ENCODE data around the gene UMODL1. TPM values are rescaled to one million over a fixed set of nuclear protein-coding genes. Genes with fewer than 3 reads are reported as not detected.

UMODL1 gene
- total RNA-seq, 1 experiment from 2014 or later, result 2.3 TPM

GRCh38 chr21:42109873-42110525 lies 38.9 kb downstream of the UMODL1 start:
- DNase-seq, result no peak
- peaks cover 45% of the 10 kb centered on the region for H3K4me1 ChIP-seq (ENCODE audit: low read length)
- H3K9ac ChIP-seq (ENCODE audit: low read length), result no peak overlapping the region
- no peak overlapping the region for H3K4me2 ChIP-seq (ENCODE audit: low read depth, low read length, poor library complexity, severe bottlenecking)
- H3K36me3 ChIP-seq (ENCODE audit: insufficient read depth, low read length), result no peaks in the 10 kb centered on the region
- H3K9me3 ChIP-seq (ENCODE audit: low read length), result no peaks in the 10 kb centered on the region
- no peaks in the 10 kb centered on the region for H4K20me1 ChIP-seq (ENCODE audit: insufficient read depth, low read depth, low read length)
- H3K27ac ChIP-seq (ENCODE audit: low read length), result no peak overlapping the region
- no peaks in the 10 kb centered on the region; the same call in 1 of the 2 replicates for H3K27me3 ChIP-seq (ENCODE audit: low read length)
- no peak overlapping the region for H3K4me3 ChIP-seq (ENCODE audit: low read length)
- H3K9me2 ChIP-seq (replicated peaks; ENCODE audit: insufficient read depth, low read length), result no peaks in the 10 kb centered on the region
- no peaks in the 10 kb centered on the region for H3K79me2 ChIP-seq (ENCODE audit: low read length)
- no peak overlapping the region for H2AFZ ChIP-seq (ENCODE audit: low read length)

GRCh38 chr21:42110691-42111469 lies 39.8 kb downstream of the UMODL1 start:
- Histone ChIP-seq H3K4me3 (ENCODE audit: low read length) (no peak overlapping the region), H3K4me1 (ENCODE audit: low read length) (peaks cover 45% of the 10 kb centered on the region), H3K36me3 (ENCODE audit: insufficient read depth, low read length) (no peaks in the 10 kb centered on the region), H3K27me3 (ENCODE audit: low read length) (no peaks in the 10 kb centered on the region; the same call in 1 of the 2 replicates), H3K79me2 (ENCODE audit: low read length) (no peaks in the 10 kb centered on the region), H3K27ac (ENCODE audit: low read length) (no peak overlapping the region), H3K9me2 (replicated peaks; ENCODE audit: insufficient read depth, low read length) (no peaks in the 10 kb centered on the region), H2AFZ (ENCODE audit: low read length) (no peak overlapping the region), H4K20me1 (ENCODE audit: insufficient read depth, low read depth, low read length) (no peaks in the 10 kb centered on the region), H3K9me3 (ENCODE audit: low read length) (no peaks in the 10 kb centered on the region), H3K9ac (ENCODE audit: low read length) (no peak overlapping the region), H3K4me2 (ENCODE audit: low read depth, low read length, poor library complexity, severe bottlenecking) (no peak overlapping the region)
- no peak for DNase-seq

- H3K36me3 ChIP-seq (ENCODE audit: insufficient read depth, low read length), result no peaks in the 10 kb centered on the region
- H3K79me2 ChIP-seq (ENCODE audit: low read length), result no peaks in the 10 kb centered on the region
- H2AFZ ChIP-seq (ENCODE audit: low read length), result no peak overlapping the region
- no peaks in the 10 kb centered on the region for H3K9me2 ChIP-seq (replicated peaks; ENCODE audit: insufficient read depth, low read length)
- no peak overlapping the region for H3K27ac ChIP-seq (ENCODE audit: low read length)
- no peak for DNase-seq
- H3K4me3 ChIP-seq (ENCODE audit: low read length), result no peak overlapping the region
- H3K27me3 ChIP-seq (ENCODE audit: low read length), result no peaks in the 10 kb centered on the region; the same call in 1 of the 2 replicates
- peaks cover 47% of the 10 kb centered on the region for H3K4me1 ChIP-seq (ENCODE audit: low read length)
- H3K4me2 ChIP-seq (ENCODE audit: low read depth, low read length, poor library complexity, severe bottlenecking), result no peak overlapping the region
- H4K20me1 ChIP-seq (ENCODE audit: insufficient read depth, low read depth, low read length), result no peaks in the 10 kb centered on the region
- no peaks in the 10 kb centered on the region for H3K9me3 ChIP-seq (ENCODE audit: low read length)
- no peak overlapping the region for H3K9ac ChIP-seq (ENCODE audit: low read length)
Measured at GRCh38 chr21:42111470-42111743, 40.3 kb downstream of the UMODL1 start.

GRCh38 chr21:42111811-42112210 lies 40.7 kb downstream of the UMODL1 start:
- Histone ChIP-seq H3K9ac (ENCODE audit: low read length) (no peak overlapping the region), H3K4me2 (ENCODE audit: low read depth, low read length, poor library complexity, severe bottlenecking) (no peak overlapping the region), H3K27me3 (ENCODE audit: low read length) (no peaks in the 10 kb centered on the region; the same call in 1 of the 2 replicates), H3K79me2 (ENCODE audit: low read length) (no peaks in the 10 kb centered on the region), H3K4me1 (ENCODE audit: low read length) (peaks cover 49% of the 10 kb centered on the region), H3K9me3 (ENCODE audit: low read length) (no peaks in the 10 kb centered on the region), H3K27ac (ENCODE audit: low read length) (no peak overlapping the region), H4K20me1 (ENCODE audit: insufficient read depth, low read depth, low read length) (no peaks in the 10 kb centered on the region), H2AFZ (ENCODE audit: low read length) (no peak overlapping the region), H3K4me3 (ENCODE audit: low read length) (no peak overlapping the region), H3K36me3 (ENCODE audit: insufficient read depth, low read length) (no peaks in the 10 kb centered on the region), H3K9me2 (replicated peaks; ENCODE audit: insufficient read depth, low read length) (no peaks in the 10 kb centered on the region)
- DNase-seq, result no peak

- DNase-seq, result peak; percentile 55
- no peaks in the 10 kb centered on the region for H3K79me2 ChIP-seq (ENCODE audit: low read length)
- H3K27ac ChIP-seq (ENCODE audit: low read length), result no peak overlapping the region
- H3K4me3 ChIP-seq (ENCODE audit: low read length), result no peak overlapping the region
- H3K4me1 ChIP-seq (ENCODE audit: low read length), result peaks cover 49% of the 10 kb centered on the region
- H3K9me2 ChIP-seq (replicated peaks; ENCODE audit: insufficient read depth, low read length), result no peaks in the 10 kb centered on the region
- H3K36me3 ChIP-seq (ENCODE audit: insufficient read depth, low read length), result no peaks in the 10 kb centered on the region
- H3K9ac ChIP-seq (ENCODE audit: low read length), result no peak overlapping the region
- no peak overlapping the region for H2AFZ ChIP-seq (ENCODE audit: low read length)
- H3K4me2 ChIP-seq (ENCODE audit: low read depth, low read length, poor library complexity, severe bottlenecking), result no peak overlapping the region
- H3K9me3 ChIP-seq (ENCODE audit: low read length), result no peaks in the 10 kb centered on the region
- no peaks in the 10 kb centered on the region; the same call in 1 of the 2 replicates for H4K20me1 ChIP-seq (ENCODE audit: insufficient read depth, low read depth, low read length)
- H3K27me3 ChIP-seq (ENCODE audit: low read length), result no peaks in the 10 kb centered on the region; the same call in 1 of the 2 replicates
Measured at GRCh38 chr21:42112238-42112637, 41.1 kb downstream of the UMODL1 start.

GRCh38 chr21:42112857-42113256 lies 41.7 kb downstream of the UMODL1 start:
- Histone ChIP-seq H3K4me2 (ENCODE audit: low read depth, low read length, poor library complexity, severe bottlenecking) (no peak overlapping the region), H2AFZ (ENCODE audit: low read length) (no peak overlapping the region), H3K27ac (ENCODE audit: low read length) (no peak overlapping the region), H3K36me3 (ENCODE audit: insufficient read depth, low read length) (no peaks in the 10 kb centered on the region), H3K9me3 (ENCODE audit: low read length) (no peaks in the 10 kb centered on the region), H3K79me2 (ENCODE audit: low read length) (no peaks in the 10 kb centered on the region), H4K20me1 (ENCODE audit: insufficient read depth, low read depth, low read length) (no peaks in the 10 kb centered on the region; the same call in 1 of the 2 replicates), H3K9me2 (replicated peaks; ENCODE audit: insufficient read depth, low read length) (no peaks in the 10 kb centered on the region), H3K4me1 (ENCODE audit: low read length) (peaks cover 49% of the 10 kb centered on the region), H3K4me3 (ENCODE audit: low read length) (no peak overlapping the region), H3K27me3 (ENCODE audit: low read length) (no peaks in the 10 kb centered on the region; the same call in 1 of the 2 replicates), H3K9ac (ENCODE audit: low read length) (no peak overlapping the region)
- no peak for DNase-seq

GRCh38 chr21:42113926-42114409 lies 42.9 kb downstream of the UMODL1 start:
- no peaks in the 10 kb centered on the region for H3K9me3 ChIP-seq (ENCODE audit: low read length)
- no peaks in the 10 kb centered on the region for H3K36me3 ChIP-seq (ENCODE audit: insufficient read depth, low read length)
- peaks cover 49% of the 10 kb centered on the region for H3K4me1 ChIP-seq (ENCODE audit: low read length)
- H3K4me2 ChIP-seq (ENCODE audit: low read depth, low read length, poor library complexity, severe bottlenecking), result no peak overlapping the region
- no peaks in the 10 kb centered on the region; the same call in 1 of the 2 replicates for H4K20me1 ChIP-seq (ENCODE audit: insufficient read depth, low read depth, low read length)
- DNase-seq, result no peak
- no peak overlapping the region for H3K9ac ChIP-seq (ENCODE audit: low read length)
- no peak overlapping the region for H3K27ac ChIP-seq (ENCODE audit: low read length)
- H3K4me3 ChIP-seq (ENCODE audit: low read length), result no peak overlapping the region
- H3K79me2 ChIP-seq (ENCODE audit: low read length), result no peaks in the 10 kb centered on the region
- no peak overlapping the region for H2AFZ ChIP-seq (ENCODE audit: low read length)
- no peaks in the 10 kb centered on the region; the same call in 1 of the 2 replicates for H3K27me3 ChIP-seq (ENCODE audit: low read length)
- no peaks in the 10 kb centered on the region for H3K9me2 ChIP-seq (replicated peaks; ENCODE audit: insufficient read depth, low read length)

- Histone ChIP-seq H3K9me3 (ENCODE audit: low read length) (no peaks in the 10 kb centered on the region), H3K9me2 (replicated peaks; ENCODE audit: insufficient read depth, low read length) (no peaks in the 10 kb centered on the region), H4K20me1 (ENCODE audit: insufficient read depth, low read depth, low read length) (no peaks in the 10 kb centered on the region; the same call in 1 of the 2 replicates), H3K27ac (ENCODE audit: low read length) (no peak overlapping the region), H3K4me1 (ENCODE audit: low read length) (peaks cover 53% of the 10 kb centered on the region), H3K4me2 (ENCODE audit: low read depth, low read length, poor library complexity, severe bottlenecking) (no peak overlapping the region), H3K9ac (ENCODE audit: low read length) (no peak overlapping the region), H3K36me3 (ENCODE audit: insufficient read depth, low read length) (no peaks in the 10 kb centered on the region), H2AFZ (ENCODE audit: low read length) (no peak overlapping the region), H3K4me3 (ENCODE audit: low read length) (no peak overlapping the region), H3K27me3 (ENCODE audit: low read length) (no peaks in the 10 kb centered on the region; the same call in 1 of the 2 replicates), H3K79me2 (ENCODE audit: low read length) (no peaks in the 10 kb centered on the region)
- DNase-seq, result no peak
Measured at GRCh38 chr21:42114646-42115045, 43.5 kb downstream of the UMODL1 start.
